ENCODE results near the gene OSER1.

Gene OSER1

DNA sequence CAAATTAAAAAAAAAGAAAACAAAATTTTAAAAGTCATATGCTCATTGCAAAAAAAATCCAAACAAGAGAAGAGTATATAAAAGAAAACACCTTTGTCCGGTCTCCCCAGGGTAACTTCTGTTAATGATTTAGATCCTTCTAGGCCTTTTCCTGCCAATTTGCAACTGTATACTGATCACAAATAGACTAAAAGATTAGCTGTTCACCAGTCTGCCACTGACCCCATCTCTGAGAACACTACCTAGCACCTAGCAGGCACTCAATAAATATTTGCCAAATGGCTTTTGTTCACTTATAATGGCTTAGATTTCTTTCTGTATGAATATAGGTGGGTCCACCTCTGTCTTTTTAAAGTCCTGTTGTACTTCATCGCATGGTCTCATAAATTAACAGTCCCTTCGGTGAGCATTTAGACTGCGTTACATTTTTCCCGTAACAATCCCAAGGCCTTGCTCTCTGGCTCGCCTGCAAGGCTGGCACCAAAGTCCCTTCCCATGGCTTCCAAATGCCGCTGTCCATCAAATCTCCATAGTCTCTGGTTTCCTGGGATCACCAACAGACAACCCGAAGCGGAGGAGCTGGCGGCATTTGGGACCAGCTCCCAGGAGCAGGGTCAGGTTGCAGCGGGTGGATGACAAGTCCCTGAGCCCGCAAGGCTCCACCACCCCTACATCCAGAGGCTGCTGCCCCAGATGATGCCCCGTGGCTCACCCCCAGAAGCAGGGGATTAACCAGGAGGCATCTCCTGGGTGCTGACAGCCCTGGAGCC, 35.4 kb downstream of the OSER1 start:
- no peak for DNase-seq (ENCODE audit: low spot score)

GRCh38 chr20:44173846-44174245, 36.7 kb downstream of the OSER1 start:
- DNase-seq (ENCODE audit: low spot score): no peak

- no peak for DNase-seq (ENCODE audit: low spot score)
Observed at GRCh38 chr20:44173116-44173515, 37.5 kb downstream of the OSER1 start.

DNA sequence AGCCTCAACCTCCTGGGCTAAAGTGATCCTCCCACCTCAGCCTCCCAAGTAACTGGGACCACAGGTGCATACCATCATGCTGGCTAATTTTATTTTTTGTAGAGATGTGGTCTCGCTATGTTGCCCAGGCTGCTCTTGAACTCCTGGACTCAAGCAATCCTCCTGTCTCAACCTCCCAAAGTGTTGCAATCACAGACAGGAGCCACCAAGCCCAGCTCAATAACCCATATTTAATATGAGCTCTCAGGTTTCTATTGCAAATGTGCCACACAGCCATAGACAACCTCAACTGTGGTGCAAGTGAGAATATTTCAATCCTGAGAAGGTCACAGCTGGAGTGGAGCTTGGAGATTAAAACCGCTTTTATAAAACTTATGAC, 38.0 kb downstream of the OSER1 start:
- DNase-seq (ENCODE audit: low spot score): no peak

GRCh38 chr20:44171775-44172571, 38.6 kb downstream of the OSER1 start:
- DNase-seq (ENCODE audit: low spot score): no peak

- DNase-seq (ENCODE audit: low spot score): no peak
Observed at GRCh38 chr20:44170816-44171410, 39.7 kb downstream of the OSER1 start.

DNA sequence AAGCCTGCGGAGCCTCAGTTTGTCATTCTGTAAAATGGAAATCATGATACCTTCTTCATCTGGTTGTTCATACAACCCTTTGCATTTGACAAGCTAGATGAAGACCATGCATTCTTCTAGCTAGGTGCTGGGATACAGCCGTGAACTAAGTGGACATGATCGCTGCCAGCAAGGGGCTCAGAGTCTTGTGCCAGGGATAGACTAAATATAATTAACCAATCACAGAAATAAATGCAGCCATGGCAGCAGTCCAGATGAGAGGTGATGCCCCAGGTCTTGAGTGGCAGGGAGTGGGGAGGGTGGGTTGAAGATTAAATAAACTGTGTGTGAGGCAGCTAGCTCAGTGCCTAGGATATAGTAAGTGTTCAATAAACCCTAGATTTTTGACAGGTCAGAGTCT, 42.8 kb downstream of the OSER1 start:
- DNase-seq (ENCODE audit: low spot score): no peak

DNA sequence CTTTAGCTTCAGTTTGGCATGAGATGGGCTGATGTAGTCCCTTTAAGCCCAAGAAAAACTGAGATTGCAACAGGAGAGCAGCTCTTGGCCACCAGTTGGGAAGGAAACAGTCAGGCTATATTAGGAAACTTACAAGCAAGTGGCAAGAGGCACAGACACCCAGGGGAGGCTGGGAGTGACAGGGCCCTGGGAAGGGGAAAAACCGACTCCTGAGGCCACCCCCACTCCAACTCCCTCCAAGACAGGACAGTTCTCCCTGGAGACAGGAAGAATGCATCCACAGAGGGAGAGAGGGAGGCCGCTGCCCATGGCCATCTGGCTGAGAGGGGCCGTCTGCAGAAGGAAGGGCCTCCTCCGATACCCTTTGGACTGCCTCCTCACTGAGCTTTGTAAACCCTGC, 44.1 kb downstream of the OSER1 start:
- DNase-seq (ENCODE audit: low spot score): no peak

DNA sequence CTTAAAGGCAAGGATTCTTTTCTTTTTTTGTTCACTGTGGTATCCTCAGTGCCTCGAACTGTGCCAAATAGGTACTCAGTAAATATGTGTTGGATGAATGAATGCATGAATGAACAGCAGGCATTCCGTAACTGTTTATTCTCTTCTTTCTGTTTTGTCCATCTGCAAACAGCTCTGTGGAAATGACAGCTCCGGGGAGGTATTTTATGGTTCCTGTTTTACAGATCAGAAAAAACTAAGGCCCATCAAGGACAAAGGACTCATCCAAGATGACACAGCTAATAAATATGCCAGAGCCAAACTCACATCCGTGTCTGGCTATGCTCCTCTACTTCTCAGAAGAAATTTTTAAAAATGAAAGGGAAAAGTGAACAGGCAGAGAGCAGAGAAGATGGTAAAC, 44.6 kb downstream of the OSER1 start:
- no peak for DNase-seq (ENCODE audit: low spot score)

DNA sequence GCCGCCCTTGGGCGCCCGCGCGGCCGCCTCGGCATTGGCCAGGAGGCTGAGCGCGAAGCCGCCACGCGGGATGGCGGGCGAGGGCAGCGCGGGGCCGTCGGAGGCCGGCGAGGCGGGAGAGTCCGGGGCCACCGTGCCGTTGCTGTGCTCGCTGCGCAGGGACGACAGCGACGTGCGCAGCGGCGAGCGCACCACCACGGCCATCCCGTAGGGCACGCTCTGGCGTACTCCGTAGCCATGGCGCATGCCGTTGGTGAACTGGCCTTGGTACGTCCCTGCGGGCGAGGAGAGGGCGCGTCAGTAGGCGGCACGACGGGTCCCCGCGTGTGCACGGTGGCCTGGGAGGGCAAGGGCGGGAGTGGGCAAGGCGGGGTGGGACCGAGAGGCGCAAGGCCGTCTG, 50.4 kb downstream of the OSER1 start:
- no peak for DNase-seq (ENCODE audit: low spot score)

DNA sequence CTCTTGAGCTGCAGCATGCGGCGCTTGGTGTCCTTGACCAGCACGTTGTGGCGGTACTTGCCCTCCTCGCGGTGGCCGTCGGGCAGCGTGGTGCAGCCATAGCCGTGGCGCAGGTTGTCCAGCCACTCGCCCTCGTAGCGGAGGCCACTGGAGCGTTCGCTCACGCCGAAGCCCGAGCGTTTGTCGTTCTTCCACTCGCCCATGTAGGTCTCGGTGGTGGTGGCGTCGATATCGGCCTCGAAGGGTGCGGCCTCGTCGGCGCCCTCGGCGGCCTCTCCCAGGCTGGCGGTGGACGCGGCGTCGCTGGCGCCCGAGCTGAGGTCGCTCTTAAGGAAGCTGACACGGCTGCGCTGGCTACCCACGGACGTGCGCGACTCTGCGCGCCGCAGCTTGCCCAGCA, 50.9 kb downstream of the OSER1 start:
- DNase-seq (ENCODE audit: low spot score): no peak

GRCh38 chr20:44159125-44159524, 51.4 kb downstream of the OSER1 start:
- DNase-seq (ENCODE audit: low spot score): no peak

- DNase-seq (ENCODE audit: low spot score): no peak
Observed at GRCh38 chr20:44157061-44157460, 53.5 kb downstream of the OSER1 start.

- DNase-seq (ENCODE audit: low spot score): no peak
Observed at GRCh38 chr20:44154521-44155001, 56.0 kb downstream of the OSER1 start.

DNA sequence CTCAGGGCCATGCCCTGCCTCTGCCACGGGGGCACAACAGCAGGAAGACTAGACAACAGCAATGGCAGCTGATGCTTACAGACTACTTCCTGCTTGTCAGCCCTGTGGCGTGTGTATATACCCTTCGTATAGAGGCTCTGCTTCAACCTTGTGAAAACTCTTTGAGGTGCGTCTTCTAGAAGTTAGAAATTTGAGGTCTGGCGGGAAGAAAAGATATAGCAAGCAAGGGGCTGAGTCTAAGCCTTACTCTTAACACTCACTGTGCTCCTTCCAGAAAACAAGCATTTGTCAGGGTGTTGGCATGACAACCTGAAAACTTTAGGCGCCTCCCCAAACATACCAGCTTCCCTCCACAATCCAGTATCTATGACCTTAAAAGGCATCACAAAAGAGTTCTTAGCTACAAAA, 56.9 kb downstream of the OSER1 start:
- no peak for DNase-seq (ENCODE audit: low spot score)

DNA sequence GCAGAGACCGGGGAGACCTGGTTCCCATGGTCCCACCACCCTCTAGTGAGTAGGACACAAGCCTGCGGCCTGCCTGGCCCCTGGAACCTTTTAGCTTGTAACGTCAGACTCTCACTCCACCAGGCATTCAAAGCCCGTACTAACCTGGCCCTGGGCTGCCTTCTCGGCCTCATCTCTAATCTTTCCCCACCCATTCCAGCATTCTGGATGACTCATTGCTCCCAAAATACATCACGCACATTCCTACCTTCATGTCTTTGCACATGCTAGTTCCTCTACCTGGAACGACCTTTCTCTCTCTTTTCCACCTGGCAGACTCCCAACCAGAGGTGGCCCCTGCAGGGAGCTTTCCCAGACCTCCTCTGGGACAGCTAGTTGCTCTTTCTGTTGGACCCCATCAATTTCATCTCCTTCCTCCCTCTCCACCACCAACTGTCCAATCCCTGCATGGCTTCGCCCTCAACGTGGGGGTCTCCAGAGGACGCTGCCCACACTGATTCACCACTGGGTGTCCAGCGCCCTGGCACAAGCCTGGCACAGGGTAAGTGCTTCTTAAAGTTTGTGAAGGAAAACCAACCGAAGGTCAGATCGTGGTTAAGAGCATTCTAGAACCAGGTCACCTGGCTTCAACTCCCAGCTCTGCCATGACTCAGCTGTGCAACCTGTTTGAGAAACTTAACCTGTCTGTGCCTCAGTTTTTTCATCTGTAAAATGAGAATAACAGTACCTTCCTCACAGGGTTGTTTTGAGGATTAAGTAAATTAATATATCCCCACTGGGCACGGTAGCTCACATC, 58.8 kb downstream of the OSER1 start:
- DNase-seq (ENCODE audit: low spot score): peak; percentile 65

DNA sequence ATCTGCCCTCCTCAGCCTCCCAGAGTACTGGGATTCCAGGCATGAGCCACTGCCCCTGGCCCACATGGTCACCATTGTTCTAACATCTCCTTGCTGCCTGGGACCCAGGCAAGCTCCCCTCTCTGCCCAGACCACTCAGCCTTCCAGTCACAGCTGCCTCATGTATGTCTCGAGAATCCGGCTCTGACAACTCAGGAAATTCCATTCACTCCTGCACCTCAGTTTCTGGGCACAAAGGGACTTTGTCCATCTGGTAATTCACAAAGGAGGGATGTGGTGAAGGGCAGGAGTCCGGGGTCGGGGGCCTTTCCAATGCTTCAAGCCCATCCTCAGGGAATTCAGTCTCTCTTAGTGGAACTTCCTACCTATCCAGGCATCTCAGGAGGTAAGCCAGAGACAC, 64.3 kb downstream of the OSER1 start:
- no peak for DNase-seq (ENCODE audit: low spot score)
